ENCODE measurements around the gene MMP2. TPM values are rescaled to one million over a fixed set of nuclear protein-coding genes. Genes with fewer than 3 reads are reported as not detected.

The MMP2 gene
- total RNA-seq, 6 donors from 2014 or later: 45.7 to 265 (median 143) TPM

GRCh38 chr16:55513616-55514015 is 34.6 kb downstream of the MMP2 start:
- Histone ChIP-seq H3K36me3 (no peaks in the 10 kb centered on the region), H3K4me1 (peaks cover 0 to 17% (median 3%) of the 10 kb centered on the region in 4 donors), H3K4me3 (no peak overlapping the region), H3K9me3 (peaks cover 0 to 6% (median 2%) of the 10 kb centered on the region in 4 donors), H3K27ac (no peak overlapping the region), H3K27me3 (no peaks in the 10 kb centered on the region)
- no peak for ATAC-seq (ENCODE audit: low FRiP score in 2 of 2)
- DNase-seq: no peak
- TF ChIP-seq POLR2A (IDR thresholded peaks at IDR 0.05) (no peak), CTCF (IDR thresholded peaks at IDR 0.05) (no peak), POLR2AphosphoS5 (IDR thresholded peaks at IDR 0.05) (no peak), EP300 (IDR thresholded peaks at IDR 0.05) (no peak)
- 80 to 84% methylated on average over 5 of the region's 5 CpGs for WGBS, 2 donors

GRCh38 chr16:55515111-55515510 is 36.1 kb downstream of the MMP2 start:
- H3K36me3 ChIP-seq: no peaks in the 10 kb centered on the region
- 88 to 93% methylated on average over 1 of the region's 1 CpG for WGBS, 2 donors
- H3K4me3 ChIP-seq: no peak overlapping the region
- H3K9me3 ChIP-seq: peaks cover 0 to 6% (median 2%) of the 10 kb centered on the region in 4 donors
- no peaks in the 10 kb centered on the region for H3K27me3 ChIP-seq
- ATAC-seq (ENCODE audit: low FRiP score in 2 of 2) (no peak), DNase-seq (no peak)
- no peak for TF ChIP-seq POLR2A (IDR thresholded peaks at IDR 0.05)
- TF ChIP-seq POLR2AphosphoS5 (IDR thresholded peaks at IDR 0.05): no peak
- no peak for TF ChIP-seq CTCF (IDR thresholded peaks at IDR 0.05)
- TF ChIP-seq EP300 (IDR thresholded peaks at IDR 0.05): no peak
- no peak overlapping the region for H3K27ac ChIP-seq
- peaks cover 0 to 2% (median 0%) of the 10 kb centered on the region in 4 donors for H3K4me1 ChIP-seq

GRCh38 chr16:55521792-55522191 is 42.8 kb downstream of the MMP2 start:
- ATAC-seq (ENCODE audit: low FRiP score in 2 of 2) (no peak), DNase-seq (no peak)
- no peak overlapping the region for H3K27ac ChIP-seq
- 39 to 53% methylated on average over 1 of the region's 1 CpG for WGBS, 2 donors
- TF ChIP-seq CTCF (IDR thresholded peaks at IDR 0.05): no peak
- no peak for TF ChIP-seq POLR2A (IDR thresholded peaks at IDR 0.05)
- no peak for TF ChIP-seq POLR2AphosphoS5 (IDR thresholded peaks at IDR 0.05)
- TF ChIP-seq EP300 (IDR thresholded peaks at IDR 0.05): no peak
- no peaks in the 10 kb centered on the region for H3K4me1 ChIP-seq
- no peaks in the 10 kb centered on the region for H3K36me3 ChIP-seq
- H3K4me3 ChIP-seq: no peak overlapping the region
- H3K9me3 ChIP-seq: peaks cover 0 to 8% (median 3%) of the 10 kb centered on the region in 4 donors
- H3K27me3 ChIP-seq: no peaks in the 10 kb centered on the region

GRCh38 chr16:55526441-55526840 is 47.4 kb downstream of the MMP2 start:
- ATAC-seq (ENCODE audit: low FRiP score in 2 of 2) (no peak), DNase-seq (no peak)
- H3K27ac ChIP-seq: no peak overlapping the region
- no peaks in the 10 kb centered on the region for H3K4me1 ChIP-seq
- TF ChIP-seq EP300 (IDR thresholded peaks at IDR 0.05) (no peak), POLR2A (IDR thresholded peaks at IDR 0.05) (no peak), POLR2AphosphoS5 (IDR thresholded peaks at IDR 0.05) (no peak), CTCF (IDR thresholded peaks at IDR 0.05) (no peak)
- WGBS, 2 donors: 47 to 70% methylated on average over 2 of the region's 2 CpGs
- peaks cover 0 to 5% (median 0%) of the 10 kb centered on the region in 4 donors for H3K36me3 ChIP-seq
- no peak overlapping the region for H3K4me3 ChIP-seq
- peaks cover 0 to 6% (median 3%) of the 10 kb centered on the region in 4 donors for H3K9me3 ChIP-seq
- H3K27me3 ChIP-seq: no peaks in the 10 kb centered on the region

GRCh38 chr16:55527885-55528284 is 48.9 kb downstream of the MMP2 start:
- TF ChIP-seq CTCF (IDR thresholded peaks at IDR 0.05) (no peak), EP300 (IDR thresholded peaks at IDR 0.05) (no peak), POLR2A (IDR thresholded peaks at IDR 0.05) (no peak), POLR2AphosphoS5 (IDR thresholded peaks at IDR 0.05) (no peak)
- no peak overlapping the region for H3K4me3 ChIP-seq
- peaks cover 0 to 5% (median 0%) of the 10 kb centered on the region in 4 donors for H3K36me3 ChIP-seq
- H3K9me3 ChIP-seq: no peaks in the 10 kb centered on the region
- ATAC-seq (ENCODE audit: low FRiP score in 2 of 2) (no peak), DNase-seq (no peak)
- H3K27me3 ChIP-seq: no peaks in the 10 kb centered on the region
- no peak overlapping the region for H3K27ac ChIP-seq
- no peaks in the 10 kb centered on the region for H3K4me1 ChIP-seq
